Stimulated activated CD8-positive, alpha-beta memory T cell treated with anti-CD3 and anti-CD28 coated beads, Interleukin-4, amount 100 ng/mL, for 4 hours (primary cell): Measurements from ENCODE around the gene CHMP6.

Experiments used
- DNase-seq, 2 donors: peaks; one replicate each; pipeline ENCODE4 v3.0.0-alpha.2; 2020; ENCODE audit warnings: low read depth in 2 of 2, low spot score in 1 of 2

The CHMP6 gene

GRCh38 chr17:80992077-80992947 is 671 bp downstream of the CHMP6 start:
- DNase-seq, result no peak

GRCh38 chr17:80992948-80993624 is 1.4 kb downstream of the CHMP6 start:
- DNase-seq, result no peak

- no peak for DNase-seq
These were observed 3.5 kb downstream of the CHMP6 start for GRCh38 chr17:80995131-80995530.

GRCh38 chr17:80996422-80997305 is 5.0 kb downstream of the CHMP6 start:
- DNase-seq, result no peak

- no peak for DNase-seq
These were observed 5.9 kb downstream of the CHMP6 start for GRCh38 chr17:80997424-80998117.

DNA sequence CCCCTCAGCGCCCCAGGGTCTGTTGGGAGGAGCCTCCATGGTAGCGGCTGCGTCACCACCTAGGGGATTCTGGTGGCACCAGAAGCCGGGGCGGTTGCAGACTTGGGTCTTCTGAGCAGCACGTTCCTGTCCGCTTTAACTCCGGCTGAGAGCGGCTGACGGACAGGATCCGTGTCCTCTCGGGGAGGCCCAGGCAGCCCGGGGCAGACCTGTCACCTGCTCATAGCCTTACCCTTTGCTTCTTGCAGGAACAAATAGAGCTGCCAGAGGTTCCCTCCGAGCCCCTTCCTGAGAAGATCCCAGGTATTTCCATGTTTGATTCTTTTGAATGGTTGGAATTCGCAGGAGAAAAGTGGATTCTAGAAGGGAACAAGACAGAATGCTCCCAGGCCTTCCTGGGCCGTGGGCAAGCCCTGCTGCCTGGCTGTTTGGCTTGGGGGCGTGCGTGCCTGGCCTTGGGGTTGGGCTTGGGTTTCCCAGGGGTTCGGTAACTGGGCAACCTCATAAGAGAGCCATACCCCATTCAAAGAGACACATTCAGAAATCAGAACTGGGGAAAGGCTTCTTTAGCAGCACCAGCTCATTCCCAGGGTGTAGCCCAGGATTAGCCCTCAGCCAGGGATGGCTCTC is 6.6 kb downstream of the CHMP6 start:
- no peak for DNase-seq

DNA sequence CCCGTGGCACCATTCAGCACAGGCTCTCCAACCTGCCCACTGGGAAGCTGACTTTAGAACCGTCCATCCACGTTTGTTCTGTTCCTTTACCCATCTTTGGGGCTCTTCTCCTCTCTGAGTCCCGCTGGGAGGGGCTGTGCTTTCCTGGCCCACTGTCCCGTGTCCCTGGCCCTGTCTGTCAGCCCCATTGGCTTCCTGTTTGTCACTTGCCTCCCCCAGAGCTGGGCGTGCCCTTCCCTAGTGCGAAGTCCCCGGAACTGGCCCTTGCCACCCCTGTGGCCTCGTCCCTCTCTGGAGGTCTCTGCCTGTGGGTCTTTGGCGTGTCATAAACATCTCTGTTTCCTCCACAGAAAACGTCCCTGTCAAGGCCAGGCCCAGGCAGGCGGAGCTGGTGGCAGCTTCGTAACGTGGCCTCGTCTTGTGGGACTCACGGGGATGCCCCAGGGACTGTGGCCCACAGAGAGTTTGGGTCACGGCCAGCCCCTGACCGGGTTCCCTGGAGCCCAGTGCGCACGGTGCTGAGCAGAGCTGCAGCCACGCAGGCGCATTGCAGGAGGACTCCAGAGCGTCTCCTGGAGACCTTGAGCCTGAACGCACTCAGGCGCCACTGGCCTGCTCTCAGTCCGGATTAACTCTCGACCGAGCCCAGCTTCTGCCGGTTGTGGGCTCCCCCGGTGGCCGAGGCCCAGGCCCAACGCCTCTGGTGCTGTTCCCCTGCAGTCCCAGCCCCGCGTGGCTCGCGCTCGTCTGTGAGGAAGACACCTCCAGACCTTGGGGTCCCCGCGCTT is 7.3 kb downstream of the CHMP6 start:
- no peak for DNase-seq

- DNase-seq, result no peak
These were observed 8.1 kb downstream of the CHMP6 start for GRCh38 chr17:80999536-81000333.

DNA sequence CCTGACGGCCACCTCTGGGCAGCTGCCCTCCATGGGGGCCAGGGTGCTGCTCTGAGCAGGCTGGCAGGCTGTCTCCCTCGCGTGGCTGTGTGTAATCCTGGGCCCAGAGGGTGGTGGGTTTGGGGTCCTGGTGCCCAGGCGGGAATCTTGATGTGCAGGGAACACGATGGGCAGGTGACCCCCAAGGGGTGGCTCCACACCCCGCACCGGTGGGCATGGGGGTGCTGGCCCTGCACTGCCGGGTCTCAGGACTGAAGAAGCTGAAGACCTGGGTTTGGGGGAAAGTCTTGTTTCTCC is 8.6 kb downstream of the CHMP6 start:
- DNase-seq, result no peak

DNA sequence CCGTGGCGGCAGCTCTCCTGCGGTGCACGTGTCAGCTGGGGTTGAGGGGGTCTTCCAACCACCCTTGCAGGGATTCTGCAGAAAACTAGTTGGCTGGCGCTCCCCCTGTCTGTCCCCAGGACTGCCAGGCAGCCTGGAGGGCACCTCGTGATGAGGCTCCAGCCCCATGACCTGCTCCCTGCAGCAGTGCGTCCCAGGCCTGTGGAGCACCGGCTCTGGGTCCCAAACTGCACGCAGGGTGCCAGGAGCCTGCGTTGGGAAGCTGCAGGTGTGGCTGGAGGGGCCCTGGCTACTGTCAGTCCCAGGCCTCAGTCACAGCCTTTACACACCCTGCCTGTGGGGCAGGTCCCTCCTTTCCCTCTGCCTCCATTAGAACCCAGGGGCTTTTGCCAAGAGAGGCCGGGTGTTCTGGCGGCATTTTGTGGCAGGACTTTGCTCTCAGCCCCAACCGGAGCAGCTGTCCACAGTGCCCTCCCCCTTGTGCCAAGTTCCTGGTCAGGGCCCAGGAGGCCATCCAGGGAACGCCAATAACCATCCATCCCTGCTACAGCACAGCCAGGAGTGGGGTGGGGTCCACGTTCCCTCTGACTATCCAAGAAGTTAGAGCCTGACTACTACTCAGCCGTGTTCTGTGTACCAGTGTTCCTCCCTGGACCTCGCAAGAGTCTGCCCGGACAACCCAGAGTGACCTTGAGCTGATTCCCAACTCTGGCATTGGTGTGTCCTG is 9.2 kb downstream of the CHMP6 start:
- no peak for DNase-seq

DNA sequence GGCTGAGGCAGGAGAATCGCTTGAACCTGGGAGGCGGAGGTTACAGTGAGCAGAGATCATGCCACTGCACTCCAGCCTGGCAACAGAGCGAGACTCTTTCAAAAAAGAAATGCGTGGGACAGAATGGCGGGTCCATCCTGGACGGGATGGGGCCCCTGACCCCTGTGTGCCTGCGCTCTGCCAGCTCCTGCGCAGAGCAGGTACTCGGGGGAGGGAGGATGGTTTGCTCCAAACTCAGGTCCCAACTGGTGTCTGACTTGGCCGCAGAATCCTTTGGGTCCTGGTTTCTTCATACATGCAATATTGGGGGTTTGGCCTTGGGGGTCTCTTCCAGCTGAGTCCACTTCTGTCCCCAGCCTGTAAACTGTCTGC is 10.4 kb downstream of the CHMP6 start:
- DNase-seq, result no peak

DNA sequence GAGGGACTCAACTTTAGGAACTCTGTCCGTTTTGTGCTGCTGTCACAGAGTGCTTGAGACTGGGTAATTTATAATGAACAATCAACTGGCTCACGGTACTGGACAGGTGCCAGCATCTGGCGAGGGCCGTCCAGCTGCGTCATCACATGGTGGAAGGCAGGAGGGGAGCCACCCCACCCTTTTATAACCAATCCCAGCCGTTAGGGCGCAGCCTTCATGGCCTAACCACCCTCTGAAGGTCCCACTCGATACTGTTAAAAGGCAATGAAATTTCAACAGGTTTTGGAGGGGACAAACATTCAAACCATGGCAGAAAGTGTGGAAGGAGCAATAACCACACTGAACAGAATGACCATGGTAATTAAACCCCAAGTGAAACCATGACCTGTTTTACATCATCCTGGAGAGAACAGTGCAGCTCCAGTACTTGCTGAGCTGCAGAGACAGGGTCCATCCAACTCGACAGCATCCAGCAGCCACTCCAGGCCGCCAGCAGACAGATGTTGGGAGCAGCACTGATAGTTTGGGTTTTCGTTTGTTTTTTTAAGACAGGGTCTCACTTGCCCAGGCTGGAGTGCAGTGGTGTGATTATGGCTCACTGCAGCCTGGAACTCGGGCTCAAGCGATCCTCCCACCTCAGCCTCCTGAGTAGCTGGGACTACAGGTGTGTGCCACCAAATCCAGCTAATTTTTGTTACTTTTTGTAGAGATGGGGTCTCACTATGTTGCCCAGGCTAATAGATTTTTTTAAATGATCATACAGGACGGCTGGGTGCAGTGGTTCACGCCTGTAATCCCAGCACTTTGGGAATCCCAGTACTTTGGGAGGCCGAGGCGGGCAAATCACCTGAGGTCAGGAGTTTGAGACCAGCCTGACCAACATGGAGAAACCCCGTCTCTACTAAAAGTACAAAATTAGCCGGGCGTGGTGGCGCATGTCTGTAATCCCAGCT is 11.0 kb downstream of the CHMP6 start:
- DNase-seq, result no peak

DNA sequence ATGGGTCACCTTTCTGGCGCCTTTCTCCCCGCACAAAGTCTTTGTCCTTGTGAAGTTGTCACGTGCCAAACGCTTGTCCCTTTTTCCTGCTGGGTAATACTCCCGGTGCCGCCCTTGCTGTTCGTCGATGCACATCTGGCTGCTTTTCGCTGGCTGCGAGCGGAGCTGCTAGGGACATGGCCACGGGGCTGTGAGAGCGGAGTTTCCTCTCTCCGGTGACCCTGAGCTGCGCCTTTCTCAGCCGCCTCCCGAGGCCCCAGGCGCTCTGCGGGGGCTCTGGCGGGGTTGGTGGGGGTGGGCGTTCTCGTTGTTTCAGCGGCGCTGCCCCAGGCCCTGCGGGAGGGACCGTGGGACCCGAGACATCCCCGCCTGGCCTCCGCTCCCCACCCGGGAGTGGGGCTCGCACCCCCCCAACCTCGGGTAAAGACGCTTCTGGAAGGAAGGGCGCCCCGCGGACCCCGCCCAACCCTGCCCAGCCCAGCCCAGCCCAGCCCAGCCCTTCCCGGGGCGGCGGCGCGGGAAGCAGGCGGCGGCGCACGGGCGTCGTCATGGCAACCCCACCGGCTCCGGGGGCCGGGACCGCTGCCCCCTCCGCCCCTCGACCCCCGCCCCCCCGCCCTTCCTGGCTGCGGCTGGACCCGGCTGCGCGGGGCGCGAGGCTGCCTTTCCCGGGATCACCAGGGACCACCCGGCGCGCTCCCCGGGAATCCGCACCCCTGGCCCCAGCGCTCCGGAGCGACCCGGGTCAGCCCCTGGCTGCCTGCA is 12.3 kb downstream of the CHMP6 start:
- DNase-seq, result no peak

DNA sequence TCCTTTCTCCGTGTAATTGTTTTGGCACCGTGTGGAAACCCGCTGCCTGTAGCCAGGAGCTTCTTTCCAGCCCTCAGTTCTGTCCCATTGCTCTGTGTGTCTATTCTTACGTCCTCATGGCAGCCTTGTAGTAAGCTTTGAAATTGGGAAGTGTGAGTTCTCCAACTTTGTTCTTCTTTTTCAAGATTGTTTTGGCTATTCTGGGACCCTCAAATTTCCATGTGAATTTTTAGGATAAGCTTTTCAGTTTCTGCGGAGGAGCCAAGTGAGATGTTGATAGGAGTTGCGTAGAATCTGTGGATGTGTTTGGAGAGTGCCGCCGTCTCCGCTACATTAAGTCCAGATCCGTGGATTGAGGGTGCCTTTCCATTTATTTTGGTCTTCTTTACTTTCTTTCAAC is 15.2 kb downstream of the CHMP6 start:
- DNase-seq, result no peak

DNA sequence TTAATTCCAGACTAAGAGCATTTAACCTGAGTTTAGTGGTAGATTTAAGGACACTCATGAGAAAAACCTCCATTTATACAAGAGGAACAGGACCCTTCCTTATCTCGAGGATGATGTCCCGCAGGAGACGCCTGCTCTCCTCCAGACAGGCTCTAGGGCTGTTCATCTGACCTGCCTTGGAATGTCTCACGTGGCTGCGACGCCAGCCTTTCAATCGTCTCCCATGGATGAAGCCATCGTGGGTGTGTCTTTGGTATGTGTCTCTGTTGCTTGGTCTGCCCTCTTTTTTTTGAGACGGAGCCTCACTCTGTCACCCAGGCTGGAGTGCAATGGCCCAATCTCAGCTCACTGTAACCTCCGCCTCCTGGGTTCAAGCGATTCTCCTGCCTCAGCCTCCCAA is 16.5 kb downstream of the CHMP6 start:
- no peak for DNase-seq

DNA sequence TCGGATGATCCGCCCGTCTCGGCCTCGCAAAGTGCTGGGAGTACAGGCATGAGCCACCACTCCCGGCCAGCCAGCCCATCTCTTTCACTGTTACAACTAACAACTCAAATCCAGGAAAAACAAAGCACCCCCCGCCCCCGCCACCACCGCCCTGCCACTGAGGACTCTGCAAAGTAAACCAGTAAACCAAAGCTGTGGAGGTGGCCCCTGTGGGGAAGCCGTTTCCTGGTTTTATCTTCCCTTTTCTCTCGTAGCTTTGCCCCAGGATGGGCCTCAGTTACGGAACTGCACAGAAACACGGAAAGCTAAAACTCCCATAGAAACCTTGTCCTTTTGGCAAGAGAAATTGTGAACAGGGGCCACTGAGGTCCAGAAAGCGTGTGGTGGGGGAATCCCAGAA is 17.5 kb downstream of the CHMP6 start:
- no peak for DNase-seq

GRCh38 chr17:81010935-81011334 is 19.3 kb downstream of the CHMP6 start:
- DNase-seq, result no peak
